GM18520 (cell line): ENCODE results near the gene KAT8.
A peak's percentile ranks its signal among the peaks of the same experiment; 100 is the strongest.

Experiments used
- ATAC-seq: cut with Tn5 transposase; IDR thresholded peaks from one replicate; pipeline ENCODE4 v1.9.1; 2021; ENCODE audit not compliant: unreplicated experiment

Gene KAT8

DNA sequence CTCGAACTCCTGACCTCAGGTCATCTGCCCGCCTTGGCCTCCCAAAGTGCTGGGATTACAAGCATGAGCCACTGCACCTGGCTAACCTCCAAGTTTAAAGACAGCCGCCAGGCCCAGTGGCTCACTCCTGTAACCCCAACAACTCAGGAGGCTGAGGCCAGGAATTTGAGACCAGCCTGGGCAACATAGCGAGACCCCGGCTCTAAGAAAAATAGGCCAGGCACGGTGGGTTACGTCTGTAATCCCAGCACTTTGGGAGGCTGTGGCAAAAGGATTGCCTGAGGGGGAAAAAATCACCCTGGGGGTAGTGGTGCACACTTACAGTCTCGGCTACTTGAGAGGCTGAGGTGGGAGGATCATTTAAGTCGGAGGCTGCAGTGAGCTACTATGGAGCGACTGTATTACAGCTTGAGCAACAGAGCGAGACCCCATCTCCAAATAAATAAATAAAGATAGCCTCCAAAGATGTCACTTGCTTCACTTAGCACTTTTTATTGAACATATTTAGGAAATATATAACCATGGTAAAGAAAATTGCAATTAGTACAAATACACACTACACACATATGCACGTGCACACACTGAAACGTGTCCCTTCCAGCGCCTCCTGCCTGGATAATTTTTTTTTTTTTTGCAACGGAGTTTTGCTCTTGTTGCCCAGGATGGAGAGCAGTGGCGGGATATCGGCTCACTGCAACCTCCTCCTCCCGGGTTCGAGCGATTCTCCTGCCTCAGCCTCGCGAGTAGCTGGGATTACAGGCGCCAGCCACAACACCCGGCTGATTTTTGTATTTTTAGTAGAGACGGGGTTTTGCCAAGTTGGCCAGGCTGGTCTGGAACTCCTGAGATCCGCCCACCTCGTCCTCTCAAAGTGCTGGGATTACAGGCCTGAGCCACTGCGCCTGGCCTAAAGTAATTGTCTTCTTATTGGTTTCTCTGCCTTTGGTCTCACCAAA, 10.7 kb upstream of the KAT8 start:
- no peak for ATAC-seq

DNA sequence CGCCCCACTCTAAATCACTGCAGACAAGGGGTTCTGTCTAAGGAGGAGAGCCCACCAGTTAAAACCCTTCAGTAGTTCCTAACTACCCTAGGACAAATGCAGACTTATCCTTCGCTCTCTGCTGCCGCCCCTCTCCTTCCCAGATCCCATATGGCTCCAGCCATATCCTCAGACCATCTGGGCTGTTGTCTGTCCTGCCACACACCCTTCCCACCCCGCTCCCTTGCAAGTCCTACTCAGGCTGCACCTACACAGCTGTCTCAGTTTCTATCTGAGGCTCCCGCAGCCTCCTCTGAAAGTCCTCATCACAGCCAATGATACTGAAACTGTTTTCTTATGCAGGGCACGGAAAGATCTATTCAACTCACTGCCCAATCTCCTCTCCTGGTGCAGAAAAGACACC, 10.0 kb upstream of the KAT8 start:
- peak; percentile 39 for ATAC-seq

DNA sequence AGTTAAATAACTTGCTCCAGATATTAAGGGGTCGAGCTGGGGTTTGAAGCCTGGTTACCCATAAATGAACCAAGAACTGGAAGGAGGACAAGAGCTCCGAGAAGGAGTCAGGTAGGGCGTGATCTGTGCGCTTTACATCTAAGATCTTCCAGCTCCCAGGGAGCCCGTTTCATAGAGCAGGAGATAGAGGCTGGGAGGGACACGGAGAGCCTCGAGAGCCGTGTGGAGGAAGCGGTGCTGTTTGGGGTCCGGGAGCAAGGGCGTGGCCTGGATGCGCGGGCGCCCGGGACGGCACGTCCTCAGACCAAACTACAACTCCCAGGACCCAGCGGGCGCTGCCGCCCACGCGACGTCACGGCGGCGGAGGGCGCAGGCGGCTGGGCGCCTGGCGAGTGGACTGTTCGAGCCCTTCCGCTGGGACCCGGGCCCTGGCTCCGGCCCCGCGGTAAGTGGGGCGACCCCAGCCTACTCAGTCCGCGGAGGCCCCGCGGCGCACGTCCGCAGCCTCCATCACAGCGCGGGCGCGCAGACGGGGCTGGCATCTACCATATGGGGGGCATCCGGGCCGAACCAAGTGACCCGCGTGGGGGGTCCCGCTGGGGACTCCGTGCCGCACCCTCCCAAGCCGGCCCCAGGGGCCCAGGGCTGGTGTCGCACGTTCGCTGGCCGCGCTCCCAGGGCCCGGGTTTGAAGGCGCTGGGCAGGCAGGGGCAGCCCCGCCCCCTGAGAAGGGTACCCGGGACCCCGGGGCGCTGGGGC, 9.2 kb upstream of the KAT8 start, which contains the start of gene BCKDK:
BCKDK (plus strand) TSS at position 352 of the 759 bp plus-strand sequence. CDS start 838 bp downstream, outside the sequence.
- ATAC-seq = peak; percentile 81

DNA sequence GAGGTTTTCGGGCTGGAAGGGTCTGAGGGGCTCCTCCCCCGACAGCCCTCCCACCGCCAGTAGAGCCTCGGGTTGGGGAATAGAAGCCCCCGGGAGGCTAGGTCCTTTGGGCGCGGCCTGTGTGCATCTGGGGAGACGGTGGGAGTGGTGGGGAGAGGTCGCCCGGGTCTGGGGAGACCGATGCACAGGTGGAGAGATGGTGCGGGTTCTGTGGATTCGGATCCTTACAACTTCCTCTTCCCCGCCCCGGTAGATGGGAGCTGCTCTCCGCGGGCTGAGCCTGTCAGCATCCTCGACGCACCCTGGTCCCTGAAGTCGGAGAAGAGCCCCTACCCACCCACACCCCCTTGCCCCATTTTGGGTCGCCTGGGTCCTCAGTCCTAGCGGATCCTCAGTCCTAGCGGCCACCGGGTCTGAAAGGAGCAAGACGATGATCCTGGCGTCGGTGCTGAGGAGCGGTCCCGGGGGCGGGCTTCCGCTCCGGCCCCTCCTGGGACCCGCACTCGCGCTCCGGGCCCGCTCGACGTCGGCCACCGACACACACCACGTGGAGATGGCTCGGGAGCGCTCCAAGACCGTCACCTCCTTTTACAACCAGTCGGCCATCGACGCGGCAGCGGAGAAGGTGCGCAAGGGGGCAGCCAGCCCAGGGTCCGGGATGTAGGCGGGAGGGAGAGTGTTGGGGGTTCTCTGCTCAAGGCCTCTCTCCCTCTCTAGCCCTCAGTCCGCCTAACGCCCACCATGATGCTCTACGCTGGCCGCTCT, 8.5 kb upstream of the KAT8 start:
- ATAC-seq = no peak

DNA sequence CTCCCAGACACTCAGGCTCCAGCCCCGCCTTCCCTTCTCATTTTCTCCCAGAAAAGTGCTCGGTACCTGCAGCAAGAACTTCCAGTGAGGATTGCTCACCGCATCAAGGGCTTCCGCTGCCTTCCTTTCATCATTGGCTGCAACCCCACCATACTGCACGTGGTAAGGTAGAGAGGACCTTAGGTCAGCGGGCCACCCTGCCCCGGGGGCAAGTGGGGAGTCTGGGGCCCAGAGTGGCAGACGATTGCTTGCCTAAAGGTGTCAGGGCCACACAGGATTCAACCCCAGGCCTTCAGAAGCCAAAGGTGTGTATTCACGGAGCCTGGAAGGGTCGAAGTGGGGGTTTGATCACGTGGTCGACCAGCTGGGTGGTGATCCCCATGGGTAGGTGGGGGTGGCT, 7.8 kb upstream of the KAT8 start:
- no peak for ATAC-seq

DNA sequence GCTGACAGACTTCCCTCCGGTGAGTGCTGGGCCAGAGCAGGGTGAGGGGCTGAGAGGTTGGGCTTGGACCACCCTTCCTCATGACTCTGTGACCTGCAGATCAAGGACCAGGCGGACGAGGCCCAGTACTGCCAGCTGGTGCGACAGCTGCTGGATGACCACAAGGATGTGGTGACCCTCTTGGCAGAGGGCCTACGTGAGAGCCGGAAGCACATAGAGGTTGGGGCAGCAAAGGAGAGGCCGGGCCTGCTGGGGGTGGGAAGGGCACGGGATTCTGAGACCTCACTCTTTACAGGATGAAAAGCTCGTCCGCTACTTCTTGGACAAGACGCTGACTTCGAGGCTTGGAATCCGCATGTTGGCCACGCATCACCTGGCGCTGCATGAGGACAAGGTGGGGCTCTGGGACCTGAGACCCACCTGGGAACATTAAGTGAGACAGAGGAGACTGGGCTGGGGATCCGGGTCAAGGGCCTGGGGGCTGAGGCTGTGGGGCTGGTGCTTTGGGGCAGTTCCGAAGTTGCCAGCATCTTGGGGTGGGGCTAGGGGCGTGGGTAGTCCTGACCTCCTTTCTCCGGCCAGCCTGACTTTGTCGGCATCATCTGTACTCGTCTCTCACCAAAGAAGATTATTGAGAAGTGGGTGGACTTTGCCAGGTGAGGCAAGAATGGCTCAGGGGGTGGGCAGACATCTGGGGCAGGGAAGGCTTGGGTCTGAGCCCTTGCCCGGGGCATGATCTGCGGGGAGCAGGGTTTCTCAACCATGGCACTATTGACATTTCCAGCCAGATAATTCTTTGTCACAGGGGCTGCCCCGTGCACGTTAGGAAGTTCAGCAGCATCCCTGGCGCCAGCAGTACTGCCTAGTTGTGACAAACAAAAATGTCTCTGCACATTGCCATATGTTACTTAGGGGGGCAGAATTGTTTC, 7.1 kb upstream of the KAT8 start:
- ATAC-seq = no peak

DNA sequence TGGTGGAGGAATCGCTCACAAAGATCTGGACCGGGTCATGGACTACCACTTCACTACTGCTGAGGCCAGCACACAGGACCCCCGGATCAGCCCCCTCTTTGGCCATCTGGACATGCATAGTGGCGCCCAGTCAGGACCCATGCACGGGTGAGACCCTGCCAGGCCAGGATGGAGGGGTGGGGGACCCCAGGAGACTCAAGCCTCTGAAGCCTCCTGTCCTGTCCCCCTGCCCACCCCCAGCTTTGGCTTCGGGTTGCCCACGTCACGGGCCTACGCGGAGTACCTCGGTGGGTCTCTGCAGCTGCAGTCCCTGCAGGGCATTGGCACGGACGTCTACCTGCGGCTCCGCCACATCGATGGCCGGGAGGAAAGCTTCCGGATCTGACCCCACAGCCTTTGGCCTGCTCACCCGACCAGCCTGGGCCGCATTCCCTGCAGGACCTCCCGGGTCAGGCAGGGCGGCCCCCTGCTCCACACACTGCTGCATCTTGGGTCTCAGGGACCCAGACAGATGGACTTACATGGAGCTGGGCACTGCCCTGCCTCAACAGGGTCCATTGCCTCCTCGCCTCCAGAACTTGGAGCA, 5.5 kb upstream of the KAT8 start:
- ATAC-seq = no peak

DNA sequence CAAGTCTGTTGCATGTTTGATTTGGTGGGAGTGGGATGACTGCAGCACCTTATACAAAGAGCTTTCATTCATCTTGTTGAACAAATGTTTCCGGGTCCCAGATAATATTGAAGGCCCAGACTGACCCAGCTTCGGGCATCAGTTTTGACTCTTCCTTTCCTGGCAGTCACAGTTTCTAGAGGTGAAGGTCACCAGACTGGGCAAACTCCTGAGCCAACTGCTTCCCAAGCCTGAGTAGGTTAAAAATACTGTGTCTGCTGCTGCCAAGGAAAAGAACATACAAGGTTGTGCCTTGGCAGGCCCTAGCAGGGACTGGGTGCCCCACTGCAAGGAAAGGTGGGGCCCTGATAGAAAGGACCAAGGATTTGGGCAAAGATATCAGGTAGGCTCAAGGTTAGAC, 4.8 kb upstream of the KAT8 start:
- ATAC-seq = no peak

DNA sequence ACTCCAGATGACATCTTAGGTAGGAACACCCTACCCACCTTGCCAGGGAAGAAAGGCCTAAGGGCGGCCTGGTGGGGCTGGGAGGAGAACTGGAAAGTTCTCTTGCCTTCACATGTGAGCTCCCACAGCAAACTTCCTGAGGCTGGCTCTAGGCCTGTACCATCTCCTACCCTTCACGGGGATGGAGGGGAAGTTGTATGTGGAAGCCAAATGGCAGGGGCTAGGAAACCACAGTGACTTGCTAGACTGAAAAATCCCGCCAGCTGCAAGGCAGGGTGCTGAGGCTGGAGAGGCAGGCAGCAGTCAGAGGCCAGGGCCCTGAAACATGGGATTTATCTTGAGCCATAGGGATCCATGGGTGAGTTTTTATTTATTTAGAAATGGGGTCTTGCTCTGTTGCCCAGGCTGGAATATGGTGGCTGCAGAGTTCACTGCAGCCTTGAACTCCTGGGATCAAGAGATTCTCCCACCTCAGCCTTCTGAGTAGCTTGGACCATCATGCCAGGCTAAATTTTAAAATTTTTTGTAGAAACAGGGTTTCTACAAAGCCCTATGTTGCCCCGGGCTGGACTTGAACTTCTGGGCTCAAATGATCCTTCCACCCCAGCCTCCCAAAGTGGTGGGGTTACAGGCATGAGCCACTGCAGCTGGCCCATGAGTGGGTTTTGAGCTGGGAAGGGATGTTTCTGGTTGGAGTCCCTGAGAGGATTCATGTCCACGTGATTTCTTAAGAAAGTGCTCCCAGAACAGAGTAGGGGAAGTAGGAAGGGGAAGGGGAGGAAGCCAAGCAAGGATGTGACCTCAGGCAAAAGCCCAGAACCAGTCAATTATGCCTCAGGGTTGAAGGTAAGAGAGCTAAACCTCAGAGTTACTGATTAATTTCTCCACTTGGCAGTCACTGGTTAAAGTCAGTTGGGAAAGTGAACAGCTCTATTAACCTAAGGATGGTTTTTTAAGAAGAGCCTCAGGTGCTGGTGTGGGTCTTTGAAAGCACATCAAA, 4.0 kb upstream of the KAT8 start:
- ATAC-seq = no peak

DNA sequence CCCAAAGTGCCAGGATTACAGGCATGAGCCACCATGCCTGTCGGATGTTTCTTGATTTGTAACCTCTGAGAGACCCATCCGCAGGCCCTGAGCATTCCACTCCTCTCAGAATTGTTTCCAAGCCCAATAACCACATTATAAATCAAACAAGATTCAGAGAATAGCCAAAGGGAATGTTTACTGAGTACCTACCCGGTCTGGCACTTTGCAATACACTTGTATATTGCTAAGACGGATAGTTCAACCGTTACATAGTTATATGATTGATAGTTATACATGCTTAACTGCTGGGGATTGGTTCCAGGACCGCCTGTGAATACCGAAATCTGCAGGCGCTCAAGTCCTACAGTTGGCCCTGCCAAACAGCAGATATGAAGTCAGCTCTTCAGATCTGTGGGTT, 3.0 kb upstream of the KAT8 start:
- no peak for ATAC-seq

DNA sequence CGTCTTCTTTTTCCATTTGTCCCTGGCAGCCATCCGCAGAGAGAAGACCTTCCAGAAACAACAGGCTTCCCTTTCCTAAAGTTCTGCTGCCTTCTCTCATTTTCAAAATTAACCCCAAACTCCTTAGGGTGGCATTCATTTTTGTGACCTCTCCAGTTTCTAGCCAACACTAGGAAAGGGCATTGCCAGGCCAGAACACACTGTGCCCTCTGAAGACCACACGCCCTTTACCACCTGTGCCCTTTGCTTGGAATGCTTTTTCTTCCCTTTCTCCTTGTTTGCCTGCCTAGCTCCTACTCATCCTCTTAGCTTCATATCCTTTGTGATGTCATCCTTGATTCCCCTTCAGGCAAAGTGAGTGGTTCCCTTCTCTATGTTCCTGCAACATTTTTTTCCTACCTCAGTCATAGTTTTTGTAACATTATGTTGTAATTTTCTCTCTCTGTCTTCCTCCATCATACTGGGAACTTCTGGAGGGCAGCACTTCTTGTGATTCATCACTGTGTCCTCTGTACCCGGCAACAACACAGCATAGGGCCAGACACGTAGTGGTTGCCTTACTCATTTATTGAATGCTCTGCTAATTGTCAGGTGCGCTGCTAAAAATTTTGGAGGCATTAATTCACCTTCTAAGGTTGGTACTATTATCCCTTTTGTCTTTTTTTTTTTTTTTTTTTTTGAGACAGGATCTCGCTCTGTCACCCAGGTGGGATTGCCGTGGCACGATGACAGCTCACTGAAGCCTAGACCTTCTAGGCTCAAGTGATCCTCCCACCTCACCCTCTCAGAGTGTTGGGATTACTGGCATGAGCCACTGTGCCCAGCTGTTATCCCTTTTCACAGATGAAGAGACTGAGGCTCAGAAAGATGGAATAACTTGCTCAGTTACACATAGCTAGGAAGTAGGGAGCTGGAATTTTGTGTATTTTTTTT, 1.0 kb downstream of the KAT8 start:
- ATAC-seq = no peak

DNA sequence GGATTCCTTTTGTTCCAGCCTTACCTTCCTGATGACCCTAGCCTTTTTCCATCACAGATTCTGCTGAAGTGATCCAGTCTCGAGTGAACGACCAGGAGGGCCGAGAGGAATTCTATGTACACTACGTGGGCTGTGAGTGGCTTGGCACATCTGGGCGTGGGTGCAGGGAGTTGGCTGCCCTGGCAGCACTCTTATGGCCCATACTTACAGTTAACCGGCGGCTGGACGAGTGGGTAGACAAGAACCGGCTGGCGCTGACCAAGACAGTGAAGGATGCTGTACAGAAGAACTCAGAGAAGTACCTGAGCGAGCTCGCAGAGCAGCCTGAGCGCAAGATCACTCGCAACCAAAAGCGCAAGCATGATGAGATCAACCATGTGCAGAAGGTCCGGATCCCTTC, 2.7 kb downstream of the KAT8 start:
- ATAC-seq = no peak

DNA sequence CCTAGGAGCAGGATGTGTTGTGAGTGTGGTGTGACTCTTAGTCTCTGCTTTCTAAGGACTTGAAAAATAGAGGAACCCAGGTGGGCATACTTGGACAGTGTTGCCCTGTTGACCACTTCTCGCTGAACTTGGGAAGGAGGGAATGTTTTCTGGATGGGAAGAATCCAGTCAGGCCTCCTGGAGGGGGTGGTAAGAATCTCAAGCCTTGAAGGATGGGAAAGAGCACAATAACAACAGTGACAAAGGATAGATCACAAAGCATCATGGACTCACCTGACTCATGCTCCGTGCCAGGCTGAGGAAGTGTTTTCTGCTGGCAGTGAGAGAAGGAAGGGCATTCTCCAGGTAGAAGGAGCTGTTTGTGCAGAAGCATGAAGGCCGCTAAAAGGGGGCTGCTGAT, 8.4 kb downstream of the KAT8 start:
- no peak for ATAC-seq

DNA sequence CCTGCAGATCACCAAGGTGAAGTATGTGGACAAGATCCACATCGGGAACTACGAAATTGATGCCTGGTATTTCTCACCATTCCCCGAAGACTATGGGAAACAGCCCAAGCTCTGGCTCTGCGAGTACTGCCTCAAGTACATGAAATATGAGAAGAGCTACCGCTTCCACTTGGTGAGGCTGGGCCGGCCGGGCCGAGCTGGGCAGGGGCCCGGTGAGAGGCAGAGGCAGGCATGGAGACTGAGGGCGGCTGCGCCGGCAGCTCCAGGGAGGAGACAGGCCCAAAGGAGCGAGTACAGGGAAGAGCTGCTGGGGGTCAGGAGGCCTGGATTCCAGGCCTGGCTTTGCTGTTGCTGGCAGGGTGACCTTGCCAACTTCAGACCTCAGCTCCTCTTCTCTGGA, 9.7 kb downstream of the KAT8 start:
- ATAC-seq = no peak

DNA sequence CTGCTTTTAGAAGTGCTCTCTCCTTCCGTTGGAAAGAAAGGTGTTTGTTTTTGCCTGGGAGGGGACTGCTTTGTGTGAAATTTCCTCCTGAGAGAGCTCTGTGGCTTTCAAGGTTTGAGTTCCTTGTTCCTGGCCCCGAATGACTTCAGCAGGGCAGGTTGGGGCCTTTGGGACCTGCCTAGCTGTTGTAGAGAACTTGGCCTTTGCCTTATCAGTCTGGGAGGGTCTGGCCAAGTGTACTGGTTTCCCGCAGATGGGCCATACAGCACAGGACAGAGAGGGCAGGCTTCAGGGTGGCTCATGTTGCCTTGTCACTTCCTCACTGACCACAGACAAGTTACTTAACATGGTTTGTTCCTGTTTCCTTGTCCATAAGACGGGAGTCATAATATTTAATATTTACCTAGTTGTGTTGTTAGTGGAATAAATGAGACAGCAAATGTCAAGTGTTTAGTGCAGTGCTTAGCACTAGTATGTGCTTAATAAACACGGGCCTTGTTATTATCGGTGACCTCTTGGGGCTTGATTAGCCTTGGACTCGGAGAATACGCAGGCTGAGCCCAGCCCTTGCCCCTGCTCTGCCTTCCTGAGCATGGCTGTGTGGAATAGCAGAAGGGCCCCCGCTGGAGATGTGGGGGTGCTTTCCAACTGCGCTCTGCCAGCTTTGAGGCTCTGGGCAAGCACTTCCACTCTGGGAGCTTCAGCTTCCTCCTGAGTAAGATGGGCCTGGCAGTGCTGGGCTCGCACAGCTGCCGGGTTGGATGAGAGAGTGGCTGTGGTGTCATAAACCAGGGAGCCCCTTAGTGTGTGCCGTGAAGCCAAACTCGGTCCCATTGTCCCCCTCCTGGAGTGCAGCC, 11.5 kb downstream of the KAT8 start:
- ATAC-seq = no peak

DNA sequence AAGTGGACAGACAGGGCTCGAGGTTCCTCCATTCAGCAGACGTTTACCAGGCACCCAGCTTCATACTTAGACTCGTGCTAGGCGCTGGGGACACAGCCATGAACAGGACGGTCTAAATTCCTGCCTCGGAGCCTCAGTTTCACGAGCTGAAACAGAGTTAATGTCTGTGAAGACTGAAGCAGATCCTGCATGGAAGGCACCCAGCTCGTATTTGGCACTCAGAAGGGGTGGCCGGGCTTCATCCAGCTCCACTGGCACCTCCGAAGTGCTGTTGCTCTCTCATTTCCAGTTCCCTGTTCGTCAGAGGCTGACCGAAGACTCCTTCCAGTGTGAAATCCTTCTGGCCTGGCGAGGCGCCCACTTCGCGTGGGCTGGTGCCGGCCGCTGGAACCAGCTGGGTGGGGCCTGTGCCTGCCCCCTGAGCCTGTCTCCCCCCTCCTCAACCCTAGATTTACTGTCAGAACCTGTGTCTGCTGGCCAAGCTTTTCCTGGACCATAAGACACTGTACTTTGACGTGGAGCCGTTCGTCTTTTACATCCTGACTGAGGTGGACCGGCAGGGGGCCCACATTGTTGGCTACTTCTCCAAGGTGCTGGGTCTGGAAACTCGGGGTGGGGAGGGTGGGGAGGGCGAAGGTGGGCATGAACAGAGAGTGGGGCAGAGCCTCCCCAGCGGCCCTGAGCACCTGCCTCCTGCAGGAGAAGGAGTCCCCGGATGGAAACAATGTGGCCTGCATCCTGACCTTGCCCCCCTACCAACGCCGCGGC, 12.3 kb downstream of the KAT8 start:
- no peak for ATAC-seq
